Fibroblast of the conjunctiva (primary cell): ENCODE results near the gene CT47C1.

Source experiments
- DNase-seq: peaks from one replicate; pipeline ENCODE4 v3.0.0-alpha.2; 2010; ENCODE audit warnings: low read depth

The CT47C1 gene

GRCh38 chrX:119073911-119074310, 1.1 kb downstream of the CT47C1 start:
- no peak for DNase-seq

- DNase-seq, result no peak
These were observed 2.7 kb downstream of the CT47C1 start for GRCh38 chrX:119075270-119076025.

GRCh38 chrX:119082278-119082677, 9.5 kb downstream of the CT47C1 start:
- no peak for DNase-seq

GRCh38 chrX:119084766-119085165, 12.0 kb downstream of the CT47C1 start:
- no peak for DNase-seq

- DNase-seq, result no peak
These were observed 14.3 kb downstream of the CT47C1 start for GRCh38 chrX:119087121-119087520.

GRCh38 chrX:119089619-119090018, 16.8 kb downstream of the CT47C1 start:
- DNase-seq, result no peak

- DNase-seq, result no peak
These were observed 17.8 kb downstream of the CT47C1 start for GRCh38 chrX:119090627-119091026.

- DNase-seq, result no peak
These were observed 21.4 kb downstream of the CT47C1 start for GRCh38 chrX:119093991-119094735.

GRCh38 chrX:119094819-119095218, 22.0 kb downstream of the CT47C1 start:
- DNase-seq, result no peak

- no peak for DNase-seq
These were observed 23.1 kb downstream of the CT47C1 start for GRCh38 chrX:119095936-119096335.

GRCh38 chrX:119101168-119101567, 28.4 kb downstream of the CT47C1 start:
- DNase-seq, result no peak

- peak; percentile 21 for DNase-seq
These were observed 33.0 kb downstream of the CT47C1 start for GRCh38 chrX:119105826-119106225.

- no peak for DNase-seq
These were observed 34.4 kb downstream of the CT47C1 start for GRCh38 chrX:119107206-119107605.

- peak; percentile 36 for DNase-seq
These were observed 46.1 kb downstream of the CT47C1 start for GRCh38 chrX:119118780-119119395.

GRCh38 chrX:119121341-119121740, 48.5 kb downstream of the CT47C1 start:
- DNase-seq, result no peak
